Stimulated activated memory B cell treated with anti-CD40 and anti-IgM and Interleukin-4, amounts not matched to agents 10 μg/mL and 1 μg/mL and 100 μg/mL, for 72 hours (primary cell): Measurements from ENCODE around the gene ABCA1.

Experiments
- ATAC-seq: fragments of 150-1000 bp; cut with Tn5 transposase; 2 replicates; pipeline ENCODE4 v1.10.0; 2021
- H3K27ac Mint-ChIP-seq: one replicate; pipeline ENCODE4 v1.8.0; 2022; ENCODE audit warnings: mild to moderate bottlenecking, mixed read lengths
- H3K27me3 Mint-ChIP-seq: one replicate; pipeline ENCODE4 v1.8.0; 2022; ENCODE audit warnings: mixed read lengths
- H3K36me3 Mint-ChIP-seq: one replicate; pipeline ENCODE4 v1.8.0; 2022; ENCODE audit warnings: mixed read lengths
- H3K4me1 Mint-ChIP-seq: one replicate; pipeline ENCODE4 v1.8.0; 2022; ENCODE audit warnings: mixed read lengths
- H3K4me3 Mint-ChIP-seq: one replicate; pipeline ENCODE4 v1.8.0; 2022; ENCODE audit warnings: mild to moderate bottlenecking, moderate library complexity, mixed read lengths
- H3K9me3 Mint-ChIP-seq: one replicate; pipeline ENCODE4 v1.8.0; 2022; ENCODE audit warnings: mixed read lengths

ABCA1 gene

GRCh38 chr9:104854613-104855012 lies 73.3 kb downstream of the ABCA1 start:
- Mint-ChIP-seq H3K9me3 (no peaks in the 10 kb centered on the region), H3K4me1 (no peaks in the 10 kb centered on the region), H3K4me3 (no peak overlapping the region), H3K36me3 (peaks cover 14% of the 10 kb centered on the region), H3K27me3 (no peaks in the 10 kb centered on the region), H3K27ac (no peak overlapping the region)
- no peak for ATAC-seq

DNA sequence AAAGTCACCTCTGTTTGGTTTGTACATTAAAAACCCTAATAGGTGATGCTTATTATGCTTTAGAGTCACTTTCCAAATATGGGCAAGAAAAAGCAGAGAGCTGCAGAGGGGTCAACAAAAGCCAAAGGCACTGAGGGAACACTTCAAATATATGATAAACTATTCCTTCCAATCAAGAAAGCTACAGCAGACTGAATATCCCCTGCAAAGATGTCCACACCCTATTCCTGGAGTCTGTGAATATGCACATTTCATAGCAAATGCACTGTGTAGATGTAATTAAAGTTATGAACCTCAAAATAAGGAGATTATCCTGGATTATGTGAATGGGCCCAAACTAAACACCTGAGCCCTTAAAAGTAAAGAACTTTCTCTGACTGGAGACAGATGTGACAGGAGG lies 74.3 kb downstream of the ABCA1 start:
- Mint-ChIP-seq H3K4me3 (no peak overlapping the region), H3K9me3 (no peaks in the 10 kb centered on the region), H3K4me1 (no peaks in the 10 kb centered on the region), H3K27me3 (no peaks in the 10 kb centered on the region), H3K36me3 (peaks cover 14% of the 10 kb centered on the region), H3K27ac (no peak overlapping the region)
- no peak for ATAC-seq

- no peaks in the 10 kb centered on the region for H3K4me1 Mint-ChIP-seq
- H3K27ac Mint-ChIP-seq, result no peak overlapping the region
- H3K4me3 Mint-ChIP-seq, result no peak overlapping the region
- H3K36me3 Mint-ChIP-seq, result peaks cover 14% of the 10 kb centered on the region
- H3K27me3 Mint-ChIP-seq, result no peaks in the 10 kb centered on the region
- H3K9me3 Mint-ChIP-seq, result no peaks in the 10 kb centered on the region
- no peak for ATAC-seq
These were observed 74.8 kb downstream of the ABCA1 start for GRCh38 chr9:104853159-104853558.

GRCh38 chr9:104851546-104851920 lies 76.4 kb downstream of the ABCA1 start:
- no peak for ATAC-seq
- Mint-ChIP-seq H3K36me3 (peaks cover 14% of the 10 kb centered on the region), H3K4me1 (no peaks in the 10 kb centered on the region), H3K27me3 (no peaks in the 10 kb centered on the region), H3K9me3 (no peaks in the 10 kb centered on the region), H3K27ac (no peak overlapping the region), H3K4me3 (no peak overlapping the region)

- ATAC-seq, result no peak
- H3K27ac Mint-ChIP-seq, result no peak overlapping the region
- no peaks in the 10 kb centered on the region for H3K27me3 Mint-ChIP-seq
- no peaks in the 10 kb centered on the region for H3K9me3 Mint-ChIP-seq
- H3K36me3 Mint-ChIP-seq, result peaks cover 11% of the 10 kb centered on the region
- H3K4me1 Mint-ChIP-seq, result no peaks in the 10 kb centered on the region
- H3K4me3 Mint-ChIP-seq, result no peak overlapping the region
These were observed 77.0 kb downstream of the ABCA1 start for GRCh38 chr9:104850786-104851545.

DNA sequence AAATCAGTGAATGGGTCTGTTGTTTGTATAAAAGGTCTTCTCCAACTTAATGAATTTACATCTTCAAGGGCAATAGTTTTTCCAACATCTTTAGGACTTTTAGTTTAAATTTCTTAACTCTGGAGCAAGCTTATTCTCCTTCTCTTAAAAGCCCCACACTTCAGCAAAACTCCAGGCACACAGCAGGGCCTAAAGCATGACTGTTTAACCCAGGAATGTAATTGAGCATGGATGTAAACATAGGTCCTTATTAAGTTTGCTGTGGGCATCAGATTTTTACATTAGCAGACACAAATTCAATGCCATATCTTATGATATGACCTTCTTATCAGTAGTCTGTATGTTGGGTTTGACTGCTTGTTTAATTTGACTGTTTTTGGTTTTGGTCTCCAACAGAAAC lies 78.9 kb downstream of the ABCA1 start:
- Mint-ChIP-seq H3K27ac (no peak overlapping the region), H3K4me3 (no peak overlapping the region), H3K4me1 (no peaks in the 10 kb centered on the region), H3K9me3 (no peaks in the 10 kb centered on the region), H3K27me3 (no peaks in the 10 kb centered on the region), H3K36me3 (peaks cover 8% of the 10 kb centered on the region)
- ATAC-seq, result no peak

- Mint-ChIP-seq H3K4me1 (no peaks in the 10 kb centered on the region), H3K4me3 (no peak overlapping the region), H3K27ac (no peak overlapping the region), H3K36me3 (peaks cover 24% of the 10 kb centered on the region), H3K9me3 (no peaks in the 10 kb centered on the region), H3K27me3 (no peaks in the 10 kb centered on the region)
- no peak for ATAC-seq
These were observed 83.2 kb downstream of the ABCA1 start for GRCh38 chr9:104844710-104845109.

- Mint-ChIP-seq H3K9me3 (no peaks in the 10 kb centered on the region), H3K4me1 (no peaks in the 10 kb centered on the region), H3K27ac (no peak overlapping the region), H3K4me3 (no peak overlapping the region), H3K36me3 (peaks cover 26% of the 10 kb centered on the region), H3K27me3 (no peaks in the 10 kb centered on the region)
- no peak for ATAC-seq
These were observed 84.2 kb downstream of the ABCA1 start for GRCh38 chr9:104843644-104844240.

DNA sequence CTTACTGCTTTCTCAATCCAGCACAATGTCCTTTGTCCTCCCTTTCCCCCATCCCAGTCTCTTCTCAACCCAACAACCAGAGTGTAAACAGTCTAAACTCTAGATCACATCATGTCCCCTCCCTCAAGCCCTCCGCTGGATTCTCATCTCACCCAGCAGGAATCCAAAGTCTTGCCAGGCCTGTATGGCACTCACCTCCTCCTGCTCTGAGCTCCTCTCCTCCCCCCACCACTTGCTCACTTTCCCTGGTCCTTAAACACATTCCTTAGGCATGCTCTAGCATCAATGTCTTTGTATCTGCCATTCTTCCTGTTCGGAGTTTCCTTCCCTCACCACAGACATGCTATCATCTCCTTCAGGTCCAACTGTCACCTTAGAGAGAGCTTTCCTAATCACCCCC lies 85.3 kb downstream of the ABCA1 start:
- H3K4me1 Mint-ChIP-seq, result no peaks in the 10 kb centered on the region
- ATAC-seq, result no peak
- no peaks in the 10 kb centered on the region for H3K27me3 Mint-ChIP-seq
- H3K36me3 Mint-ChIP-seq, result peaks cover 27% of the 10 kb centered on the region
- no peak overlapping the region for H3K27ac Mint-ChIP-seq
- H3K4me3 Mint-ChIP-seq, result no peak overlapping the region
- no peaks in the 10 kb centered on the region for H3K9me3 Mint-ChIP-seq

DNA sequence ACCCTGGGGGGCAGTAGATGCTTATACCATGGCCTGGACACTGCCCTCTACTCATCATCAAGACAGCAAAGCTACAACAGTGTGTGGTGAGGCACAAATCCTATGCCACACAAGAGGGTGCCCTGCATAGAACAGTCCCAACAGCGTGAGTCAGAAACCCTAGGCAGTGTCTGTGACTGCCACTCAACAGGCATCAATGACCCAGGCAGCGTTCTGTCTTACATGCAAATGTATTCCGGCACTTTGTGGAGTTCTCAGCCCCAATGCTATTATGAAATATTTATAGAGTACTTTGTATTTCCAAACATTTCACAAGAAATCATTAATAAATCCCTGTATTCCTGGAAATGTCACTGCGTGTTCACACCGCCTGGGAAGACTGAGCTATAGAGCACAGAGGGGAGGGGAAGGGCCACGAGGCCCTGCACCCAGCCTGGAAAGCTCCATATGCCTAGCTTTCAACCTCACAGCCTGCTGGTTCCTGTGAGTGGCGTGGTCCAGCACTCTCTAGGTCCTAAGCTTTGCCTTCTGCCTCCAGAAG lies 86.3 kb downstream of the ABCA1 start:
- no peak overlapping the region for H3K4me3 Mint-ChIP-seq
- no peaks in the 10 kb centered on the region for H3K27me3 Mint-ChIP-seq
- no peak for ATAC-seq
- H3K9me3 Mint-ChIP-seq, result no peaks in the 10 kb centered on the region
- peaks cover 37% of the 10 kb centered on the region for H3K36me3 Mint-ChIP-seq
- no peaks in the 10 kb centered on the region for H3K4me1 Mint-ChIP-seq
- H3K27ac Mint-ChIP-seq, result no peak overlapping the region

DNA sequence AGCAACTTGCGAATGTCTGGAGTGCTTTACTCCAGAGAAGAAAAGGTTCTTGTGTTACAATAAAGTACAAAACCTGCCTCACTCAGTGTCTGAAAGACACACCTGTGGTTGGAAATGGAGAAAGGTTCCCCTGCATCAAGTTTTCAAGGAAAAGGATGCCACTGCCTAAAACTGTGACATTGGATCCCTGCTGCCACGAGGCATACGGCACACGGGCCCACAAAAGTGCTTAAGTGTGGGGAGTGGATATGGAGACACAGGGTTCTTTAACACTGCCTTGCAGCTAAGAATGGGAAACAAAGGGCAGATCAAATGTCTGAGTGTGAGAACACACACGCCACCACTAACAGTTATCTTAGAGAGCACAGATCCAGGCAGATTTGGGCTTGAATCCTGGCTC lies 89.0 kb downstream of the ABCA1 start:
- Mint-ChIP-seq H3K4me1 (no peaks in the 10 kb centered on the region), H3K9me3 (no peaks in the 10 kb centered on the region), H3K4me3 (no peak overlapping the region), H3K36me3 (peaks cover 48% of the 10 kb centered on the region), H3K27ac (no peak overlapping the region), H3K27me3 (no peaks in the 10 kb centered on the region)
- no peak for ATAC-seq

GRCh38 chr9:104836767-104837166 lies 91.2 kb downstream of the ABCA1 start:
- ATAC-seq, result no peak
- H3K4me1 Mint-ChIP-seq, result no peaks in the 10 kb centered on the region
- H3K27me3 Mint-ChIP-seq, result no peaks in the 10 kb centered on the region
- H3K4me3 Mint-ChIP-seq, result no peak overlapping the region
- H3K9me3 Mint-ChIP-seq, result no peaks in the 10 kb centered on the region
- H3K27ac Mint-ChIP-seq, result no peak overlapping the region
- H3K36me3 Mint-ChIP-seq, result peaks cover 45% of the 10 kb centered on the region

DNA sequence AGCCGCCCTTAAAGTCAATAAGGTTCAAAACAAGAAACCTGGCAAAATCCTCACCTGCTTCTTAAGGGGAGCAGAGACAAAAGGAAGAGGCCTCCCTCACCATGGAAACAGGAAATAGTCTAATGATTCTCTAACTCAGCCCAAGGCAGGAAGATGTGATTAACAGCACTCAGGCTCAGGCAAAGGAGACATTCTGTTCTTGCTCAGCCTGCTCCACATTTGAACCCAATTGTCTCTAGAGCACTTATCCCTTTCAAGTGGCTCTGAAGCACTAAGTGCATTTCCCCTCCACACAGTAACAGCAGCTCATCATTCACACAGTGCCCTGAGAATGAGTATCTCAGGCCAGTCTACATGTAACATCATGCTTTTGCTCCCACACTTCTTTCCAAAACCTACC lies 91.7 kb downstream of the ABCA1 start:
- no peaks in the 10 kb centered on the region for H3K4me1 Mint-ChIP-seq
- no peak overlapping the region for H3K27ac Mint-ChIP-seq
- H3K36me3 Mint-ChIP-seq, result peaks cover 50% of the 10 kb centered on the region
- no peaks in the 10 kb centered on the region for H3K9me3 Mint-ChIP-seq
- H3K27me3 Mint-ChIP-seq, result no peaks in the 10 kb centered on the region
- no peak overlapping the region for H3K4me3 Mint-ChIP-seq
- ATAC-seq, result no peak

GRCh38 chr9:104835161-104835560 lies 92.8 kb downstream of the ABCA1 start:
- Mint-ChIP-seq H3K27ac (no peak overlapping the region), H3K36me3 (peaks cover 57% of the 10 kb centered on the region)
- no peak for ATAC-seq

GRCh38 chr9:104833696-104834095 lies 94.3 kb downstream of the ABCA1 start:
- H3K4me1 Mint-ChIP-seq, result peaks cover 8% of the 10 kb centered on the region
- H3K9me3 Mint-ChIP-seq, result no peaks in the 10 kb centered on the region
- no peak for ATAC-seq
- H3K4me3 Mint-ChIP-seq, result no peak overlapping the region
- H3K27ac Mint-ChIP-seq, result no peak overlapping the region
- no peaks in the 10 kb centered on the region for H3K27me3 Mint-ChIP-seq
- peaks cover 67% of the 10 kb centered on the region for H3K36me3 Mint-ChIP-seq

More at GRCh38 chr9:104835161-104835560, 92.8 kb downstream of the ABCA1 start:
- Mint-ChIP-seq H3K4me3 (no peak overlapping the region), H3K27me3 (no peaks in the 10 kb centered on the region), H3K9me3 (no peaks in the 10 kb centered on the region), H3K4me1 (peaks cover 3% of the 10 kb centered on the region)

GRCh38 chr9:104831681-104832080 lies 96.3 kb downstream of the ABCA1 start:
- Mint-ChIP-seq H3K27ac (no peak overlapping the region), H3K36me3 (peaks cover 69% of the 10 kb centered on the region)

More at GRCh38 chr9:104831681-104832080, 96.3 kb downstream of the ABCA1 start:
- Mint-ChIP-seq H3K4me1 (peaks cover 8% of the 10 kb centered on the region), H3K9me3 (no peaks in the 10 kb centered on the region), H3K4me3 (no peak overlapping the region), H3K27me3 (no peaks in the 10 kb centered on the region)
- no peak for ATAC-seq
